ENCODE measurements around the gene AGBL1. TPM values are rescaled to one million over a fixed set of nuclear protein-coding genes. Genes with fewer than 3 reads are reported as not detected.
"Not testable (repeated sequence)": the region's sequence is repeated elsewhere in the genome, so short reads cannot be mapped to it uniquely, and the experiment has no call there.

The AGBL1 gene
- polyA plus RNA-seq, 4 donors = 0.06 to 0.13 (median 0.09) TPM

DNA sequence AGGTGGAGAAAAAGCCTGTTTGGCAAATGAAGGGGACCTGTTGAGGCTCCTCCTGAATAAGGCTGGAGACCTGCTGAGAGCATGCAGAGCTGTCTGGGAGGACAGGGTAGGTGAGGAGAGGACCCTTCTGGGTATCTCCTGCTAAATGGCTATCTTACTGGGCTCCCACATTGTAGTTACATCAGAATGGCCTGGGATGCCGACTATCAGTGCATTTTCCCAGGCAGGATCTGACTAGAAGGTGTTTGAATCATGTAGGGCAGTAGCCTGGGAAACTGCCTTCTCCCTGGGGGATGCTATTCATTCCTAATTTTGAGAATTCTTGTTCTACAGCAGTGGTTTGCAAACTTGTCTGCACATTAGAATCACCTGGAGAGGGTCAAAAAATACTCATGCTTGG, 631 bp downstream of the AGBL1 start:
- no peak for DNase-seq (ENCODE audit: low read depth in 4 of 4, low spot score in 2 of 4)

DNA sequence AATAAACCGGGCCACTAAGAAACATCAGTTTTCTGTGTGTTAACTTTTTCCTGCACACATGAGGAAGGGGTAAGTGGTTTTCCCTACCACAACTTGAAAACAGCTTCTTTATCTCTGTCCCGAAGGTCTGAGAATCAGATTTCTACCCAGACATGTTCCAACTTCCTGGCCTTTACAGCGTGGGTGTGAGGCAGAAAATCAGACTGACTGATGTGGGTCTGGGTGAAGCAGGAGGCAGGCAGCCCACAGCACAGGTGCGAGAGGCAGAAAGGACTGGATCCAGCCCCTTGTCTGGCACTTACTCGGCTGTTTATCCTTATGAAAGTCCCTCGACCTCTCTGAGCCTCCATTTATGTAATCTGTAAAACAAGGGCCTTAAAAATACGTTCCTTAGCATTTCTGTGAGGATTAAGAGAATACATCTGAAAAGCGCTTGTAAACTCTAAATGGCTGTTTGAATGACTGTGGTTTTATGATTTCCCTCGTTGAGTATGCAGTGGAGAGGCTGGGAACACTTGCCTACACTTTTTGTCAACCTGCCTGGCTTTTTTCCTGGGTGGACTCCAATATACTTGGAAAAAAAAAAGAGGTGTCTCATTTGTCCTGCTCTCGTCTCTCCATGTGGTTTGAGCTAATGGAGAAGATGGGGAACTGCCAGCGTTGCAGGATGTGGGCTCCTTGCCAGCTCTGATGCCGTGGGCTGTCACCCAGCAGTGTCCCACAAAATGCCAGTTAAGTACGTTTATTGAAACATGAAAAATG, 3.1 kb downstream of the AGBL1 start:
- DNase-seq (ENCODE audit: low read depth in 4 of 4, low spot score in 2 of 4) = no peak

DNA sequence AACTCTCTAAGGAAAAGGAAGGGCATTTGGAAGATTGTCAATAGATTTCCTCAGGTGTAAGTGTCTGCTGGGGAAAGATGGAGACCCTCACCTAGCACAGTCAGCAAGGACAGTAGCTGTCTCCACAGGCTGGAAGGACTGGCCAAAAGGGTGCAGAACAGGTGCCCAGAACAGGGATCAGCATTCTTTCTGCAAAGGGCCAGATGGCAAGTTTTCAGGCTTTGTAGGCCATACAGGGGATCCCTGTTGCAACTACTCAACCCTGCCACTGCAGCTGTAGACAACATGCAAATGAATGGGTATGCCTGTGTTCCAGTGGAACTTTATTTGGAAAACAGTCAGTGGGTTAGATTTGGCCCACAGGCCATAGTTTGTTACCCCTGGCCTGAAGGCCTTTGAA, 8.1 kb downstream of the AGBL1 start:
- DNase-seq (ENCODE audit: low read depth in 4 of 4, low spot score in 2 of 4) = no peak

DNA sequence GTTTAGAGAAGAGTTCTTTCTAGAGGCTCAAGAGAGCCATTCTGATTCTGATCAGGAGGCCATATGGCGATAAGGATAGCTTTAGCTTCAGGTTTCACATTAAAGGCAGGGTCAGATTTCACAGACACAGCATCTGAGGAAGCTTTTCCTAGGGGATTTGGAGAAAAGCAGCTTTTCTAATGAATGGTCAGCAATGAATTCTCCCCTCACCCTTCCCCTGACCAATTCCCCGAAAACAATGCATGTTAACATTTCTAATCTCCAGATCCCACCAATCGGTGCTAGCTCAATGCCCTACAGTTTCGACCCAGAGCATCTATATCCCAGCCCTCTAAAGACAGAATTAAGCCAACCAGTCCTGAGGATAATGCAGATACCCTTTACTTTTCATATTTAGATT, 9.8 kb downstream of the AGBL1 start:
- no peak for DNase-seq (ENCODE audit: low read depth in 4 of 4, low spot score in 2 of 4)

DNA sequence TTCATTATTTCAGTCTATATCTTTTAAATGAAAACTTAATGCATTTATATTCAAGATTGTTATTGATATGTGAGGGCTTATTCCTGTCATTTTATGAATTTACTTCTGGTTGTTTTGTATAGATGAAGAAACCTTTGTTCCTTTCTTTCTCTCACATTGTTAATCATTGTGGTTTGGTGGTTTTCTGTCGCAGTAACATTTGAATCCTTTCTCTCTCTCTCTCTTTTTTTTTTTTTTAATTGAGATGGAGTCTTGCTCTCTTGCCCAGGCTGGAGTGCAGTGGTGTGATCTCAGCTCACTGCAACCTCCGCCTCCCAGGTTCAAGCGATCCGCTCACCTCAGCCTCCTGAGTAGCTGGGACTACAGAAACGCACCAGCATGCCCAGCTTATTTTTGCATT, 22.1 kb downstream of the AGBL1 start:
- no peak for DNase-seq (ENCODE audit: low read depth in 4 of 4, low spot score in 2 of 4)

DNA sequence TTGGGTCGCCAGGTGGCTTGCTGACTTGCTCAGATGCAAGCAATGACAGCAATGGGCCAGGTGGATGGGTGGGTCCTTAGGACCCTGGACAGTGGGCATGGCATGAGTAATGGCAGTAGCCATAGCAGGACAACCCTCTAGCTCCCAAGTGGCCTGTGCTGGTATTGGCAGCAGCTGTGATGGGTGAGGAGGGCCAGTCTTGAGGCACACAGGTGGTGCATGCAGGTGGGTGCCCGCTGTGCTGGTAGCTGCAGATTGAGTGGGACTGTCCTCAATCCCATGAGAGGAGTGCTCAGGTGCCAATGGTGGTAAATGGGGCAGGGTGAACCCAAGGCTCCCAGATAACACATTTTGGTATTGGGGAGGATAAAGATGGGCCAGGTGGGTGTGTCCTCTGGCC, 24.2 kb downstream of the AGBL1 start:
- DNase-seq (ENCODE audit: low read depth in 4 of 4, low spot score in 2 of 4) = no peak

DNA sequence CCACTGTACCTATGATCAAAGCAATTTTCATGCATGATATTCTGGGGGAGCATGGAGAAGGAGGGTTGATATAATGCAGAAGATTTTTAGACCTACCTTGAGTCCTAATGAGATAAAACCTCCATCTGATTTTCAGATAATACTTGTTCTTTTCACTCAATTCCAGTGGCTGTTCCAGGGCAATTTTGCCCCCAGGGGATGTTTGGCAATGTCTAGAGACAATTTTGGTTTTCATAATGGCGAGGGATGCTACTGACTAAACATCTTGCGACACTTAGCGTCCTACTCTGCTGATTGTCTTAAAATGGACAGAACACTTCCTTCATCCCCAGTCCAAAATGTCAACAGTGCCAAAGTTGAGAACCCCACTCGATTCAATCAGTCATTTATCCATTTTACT, 26.6 kb downstream of the AGBL1 start:
- DNase-seq (ENCODE audit: low read depth in 4 of 4, low spot score in 2 of 4) = no peak

DNA sequence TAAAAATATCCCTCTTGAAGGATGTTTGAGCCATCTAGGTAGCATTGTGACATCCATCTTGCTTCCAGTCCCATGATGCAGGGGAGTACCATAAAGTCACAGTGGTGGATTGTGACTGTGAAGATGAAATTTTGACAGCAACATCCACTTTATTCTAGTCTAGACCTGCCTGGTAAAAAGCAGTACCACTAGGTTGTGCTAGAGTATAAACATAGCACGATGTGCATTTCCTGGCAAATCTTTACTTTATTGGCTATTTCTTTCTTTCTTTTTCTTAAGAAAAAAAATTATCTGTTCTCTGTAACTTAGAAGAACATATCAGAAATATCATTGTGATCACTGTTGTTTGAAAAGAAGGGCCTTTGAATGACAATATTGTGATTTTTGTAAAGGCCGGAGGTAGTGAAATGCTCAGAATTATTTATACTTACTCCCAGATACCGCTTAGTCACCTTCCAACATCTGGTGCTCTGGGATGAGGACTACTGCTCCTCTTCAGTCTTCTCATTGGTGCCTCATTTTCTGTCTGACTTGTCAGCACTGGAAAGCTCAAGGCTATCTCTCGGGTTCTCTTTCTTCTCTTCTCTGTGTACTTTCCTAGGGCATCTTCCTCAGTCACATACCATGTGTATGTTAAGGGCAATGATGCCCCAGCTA, 35.6 kb downstream of the AGBL1 start:
- no peak for DNase-seq (ENCODE audit: low read depth in 4 of 4, low spot score in 2 of 4)

DNA sequence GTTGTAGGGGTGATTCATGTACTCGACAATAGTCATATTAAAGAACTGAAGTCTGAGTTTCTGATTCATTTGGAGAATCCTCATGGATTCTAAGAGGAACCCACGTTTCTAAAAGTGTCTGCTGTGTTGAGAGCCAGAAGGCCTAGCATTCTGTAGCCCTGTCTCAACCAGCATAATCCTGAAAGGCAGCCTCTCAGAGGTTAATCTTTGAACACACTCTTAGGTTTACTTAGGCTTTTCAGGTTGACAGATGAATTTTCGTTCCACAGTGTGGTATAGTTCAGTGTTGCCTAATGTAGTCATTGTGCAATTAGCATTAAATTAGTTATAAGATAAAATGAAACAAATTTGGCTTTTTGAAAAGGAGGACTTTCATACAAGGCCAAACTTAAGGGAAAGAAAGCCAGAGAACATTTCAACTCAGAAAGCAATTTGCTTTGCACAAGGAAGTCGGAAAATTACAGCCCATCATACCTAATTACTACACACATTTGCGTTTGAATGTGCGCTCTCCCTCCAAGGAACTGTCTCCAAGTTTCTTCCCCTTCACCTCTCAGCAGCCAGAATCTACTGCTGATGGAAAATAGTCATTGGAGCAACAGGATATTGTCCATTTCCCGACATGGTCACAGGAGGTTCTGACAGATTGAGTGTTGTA, 42.0 kb downstream of the AGBL1 start:
- DNase-seq (ENCODE audit: low read depth in 4 of 4, low spot score in 2 of 4) = no peak

DNA sequence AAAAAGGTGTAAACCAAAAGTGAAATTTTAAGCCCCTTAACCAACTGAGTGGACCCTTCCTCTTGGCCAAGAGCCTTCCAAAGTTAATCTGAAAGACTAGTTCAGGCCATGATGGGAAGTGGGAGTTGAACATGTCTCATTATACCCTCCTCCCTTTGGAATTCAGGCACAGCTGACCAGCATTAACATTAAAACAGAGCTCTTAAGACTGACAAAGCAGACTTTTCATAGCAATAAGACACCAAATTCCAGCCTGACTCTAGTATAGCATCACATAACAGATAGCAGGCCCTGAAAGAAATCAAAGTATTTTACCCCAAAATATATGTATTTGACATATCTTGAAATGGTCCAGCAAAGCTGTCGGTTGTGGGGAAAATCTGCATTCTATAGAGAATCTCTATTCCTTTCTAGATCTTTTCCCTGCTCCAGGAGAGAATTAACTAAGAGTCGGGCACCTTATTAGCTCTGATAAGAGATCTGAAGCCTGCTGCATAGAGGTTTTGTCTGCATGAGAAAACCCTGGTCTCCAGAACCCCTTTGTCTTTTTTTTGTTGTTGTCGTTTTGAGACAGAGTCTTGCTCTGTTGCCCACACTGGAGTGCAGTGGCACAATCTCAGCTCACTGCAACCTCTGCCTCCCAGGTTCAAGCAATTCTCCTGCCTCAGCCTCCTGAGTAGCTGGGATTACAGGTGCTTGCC, 43.2 kb downstream of the AGBL1 start:
- DNase-seq (ENCODE audit: low read depth in 4 of 4, low spot score in 2 of 4) = not testable (repeated sequence)

DNA sequence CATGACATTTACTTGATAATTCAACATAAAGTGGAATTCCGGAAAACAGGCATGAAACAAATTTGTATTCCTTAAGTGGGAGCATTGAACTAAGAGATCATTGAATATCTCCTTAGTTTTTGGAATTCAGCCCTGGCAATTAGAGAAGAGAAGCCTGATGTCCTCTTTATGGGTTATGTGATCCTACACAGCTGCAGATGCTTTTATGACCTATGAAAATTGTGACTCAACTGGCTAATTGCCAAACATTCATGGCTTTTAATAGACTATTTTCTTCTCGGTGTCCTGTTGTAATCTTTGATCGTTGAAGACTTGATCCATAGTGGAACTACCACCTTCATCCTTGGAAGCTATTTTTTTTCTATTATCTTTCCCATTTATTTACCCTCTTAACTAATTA, 46.1 kb downstream of the AGBL1 start:
- no peak for DNase-seq (ENCODE audit: low read depth in 4 of 4, low spot score in 2 of 4)

DNA sequence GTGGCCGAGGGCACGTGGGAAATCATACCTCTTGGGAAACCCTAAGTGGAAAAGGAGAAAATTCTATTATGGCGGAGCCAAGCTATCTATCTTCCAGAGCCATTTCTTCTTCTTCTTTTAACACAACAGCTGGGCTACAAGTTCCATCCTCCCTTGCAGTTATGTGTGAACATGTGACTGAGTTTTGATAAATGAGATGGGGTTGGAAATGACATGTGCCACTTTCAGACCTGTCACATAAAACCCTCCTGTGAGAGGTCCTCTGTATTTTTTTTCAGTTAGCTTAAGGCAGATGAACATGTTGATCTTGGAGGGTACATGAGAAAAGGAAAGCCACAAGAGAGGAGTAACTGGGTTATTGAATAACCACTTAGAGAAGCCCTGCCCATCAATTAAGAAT, 47.9 kb downstream of the AGBL1 start:
- DNase-seq (ENCODE audit: low read depth in 4 of 4, low spot score in 2 of 4) = no peak

DNA sequence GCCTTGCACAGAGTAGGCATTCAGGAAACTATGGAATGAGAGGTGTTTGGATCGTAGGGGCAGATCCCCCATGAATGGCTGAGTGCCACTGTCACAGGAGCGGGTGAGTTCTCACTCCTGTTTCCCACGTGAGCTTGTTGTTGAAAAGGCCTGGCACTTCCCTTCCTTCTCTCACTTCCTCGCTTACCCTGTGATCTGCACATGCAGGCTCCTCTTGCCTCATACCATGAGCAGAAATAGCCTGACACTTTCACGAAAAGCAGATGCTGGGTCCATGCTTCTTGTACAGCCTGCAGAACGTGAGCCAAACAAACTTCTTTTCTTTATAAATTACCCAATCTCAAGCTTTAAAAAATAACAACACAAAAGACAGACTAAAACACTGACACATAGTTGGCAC, 55.4 kb downstream of the AGBL1 start:
- no peak for DNase-seq (ENCODE audit: low read depth in 4 of 4, low spot score in 2 of 4)

DNA sequence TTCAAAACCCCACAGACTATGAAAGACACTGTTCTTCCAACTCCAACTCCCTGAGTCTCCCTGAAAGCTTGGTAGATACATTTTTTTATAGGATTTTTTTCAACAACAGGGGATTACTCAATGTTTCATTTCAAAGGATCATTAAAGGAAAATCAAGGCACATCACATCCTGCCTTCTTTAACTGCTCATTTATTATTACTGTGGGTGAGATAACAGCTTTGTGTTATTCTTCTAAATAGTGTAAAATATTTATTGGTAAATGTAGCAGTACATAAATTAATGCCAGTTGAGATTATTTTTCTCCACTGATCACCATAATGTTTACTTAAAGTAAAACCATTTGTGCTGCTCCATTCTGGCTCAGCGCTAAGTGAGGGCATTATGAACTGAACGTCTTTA, 57.2 kb downstream of the AGBL1 start:
- no peak for DNase-seq (ENCODE audit: low read depth in 4 of 4, low spot score in 2 of 4)

DNA sequence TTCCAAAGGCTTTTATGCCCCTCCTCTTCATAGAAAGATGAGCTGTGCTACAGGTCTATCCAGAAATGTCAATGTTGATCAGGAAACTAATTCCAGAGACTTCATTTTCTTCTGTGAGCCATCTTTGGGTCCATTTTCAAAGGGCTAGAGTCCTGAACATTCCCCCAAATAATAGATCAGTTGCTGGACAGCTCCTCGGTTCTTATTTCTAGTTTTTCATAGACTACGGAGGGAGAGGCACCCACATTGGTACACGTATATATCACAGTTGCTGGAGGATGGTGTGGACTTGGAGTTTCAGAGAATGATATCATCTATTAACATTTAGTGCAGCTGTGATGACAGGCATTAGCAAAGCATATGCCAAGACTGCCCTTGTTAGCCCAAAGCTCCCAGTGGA, 59.1 kb downstream of the AGBL1 start:
- DNase-seq (ENCODE audit: low read depth in 4 of 4, low spot score in 2 of 4) = no peak

DNA sequence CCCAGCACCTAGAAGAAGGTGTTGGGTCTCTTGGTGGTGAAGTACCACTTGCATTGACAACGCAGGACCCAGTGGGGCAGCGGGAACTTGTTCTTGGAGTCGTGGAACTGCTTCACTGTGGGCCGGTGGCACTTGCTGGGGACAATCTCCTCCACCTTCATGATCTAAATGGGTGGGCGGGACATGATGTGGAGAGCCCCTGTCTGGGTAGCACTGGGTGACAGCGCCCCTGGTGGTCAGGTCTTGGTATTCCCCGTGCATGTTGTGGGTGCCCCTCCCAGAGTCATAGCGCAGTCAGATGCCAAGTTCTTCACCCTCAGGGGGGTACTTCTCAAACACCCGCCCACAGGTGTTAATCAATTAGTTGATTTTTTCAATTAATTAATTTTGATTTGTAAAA, 60.2 kb downstream of the AGBL1 start:
- no peak for DNase-seq (ENCODE audit: low read depth in 4 of 4, low spot score in 2 of 4)

DNA sequence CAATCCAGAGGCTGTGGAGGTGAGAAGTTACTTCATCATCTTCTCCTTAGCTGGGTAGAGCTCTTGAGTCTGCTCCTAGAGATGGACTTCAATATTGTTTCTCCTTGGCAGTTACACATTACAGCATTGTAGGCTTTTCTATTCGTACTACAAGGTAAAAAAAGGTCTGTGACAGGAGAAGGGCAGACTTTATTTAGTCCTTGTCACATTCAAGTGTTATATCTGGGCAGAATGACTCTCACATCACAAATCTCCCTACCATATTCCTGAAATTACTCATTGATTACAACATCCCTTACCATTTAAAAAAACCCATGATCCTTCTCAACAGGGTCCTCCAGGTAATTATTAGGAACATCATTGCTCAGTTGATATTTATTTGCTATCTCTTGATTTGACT, 75.0 kb downstream of the AGBL1 start:
- DNase-seq (ENCODE audit: low read depth in 4 of 4, low spot score in 2 of 4) = no peak

DNA sequence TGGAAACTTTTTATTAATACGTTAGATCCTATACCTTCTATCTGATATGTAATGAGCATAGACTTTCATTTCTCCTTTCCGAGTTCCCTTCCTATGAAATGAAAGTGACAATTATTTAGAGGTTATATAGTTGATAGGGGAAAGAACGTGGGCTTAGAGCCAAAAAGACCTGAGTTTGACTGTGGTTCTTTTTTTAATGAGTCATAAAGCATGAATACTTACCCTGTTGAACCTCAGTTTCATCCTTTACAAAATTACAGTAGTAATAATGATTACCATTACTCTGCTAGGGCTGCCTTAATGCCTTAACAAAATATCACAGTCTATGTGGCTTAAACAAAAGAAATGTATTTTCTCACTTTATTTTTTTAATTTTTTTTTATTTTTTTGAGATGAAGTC, 75.9 kb downstream of the AGBL1 start:
- DNase-seq (ENCODE audit: low read depth in 4 of 4, low spot score in 2 of 4) = no peak

DNA sequence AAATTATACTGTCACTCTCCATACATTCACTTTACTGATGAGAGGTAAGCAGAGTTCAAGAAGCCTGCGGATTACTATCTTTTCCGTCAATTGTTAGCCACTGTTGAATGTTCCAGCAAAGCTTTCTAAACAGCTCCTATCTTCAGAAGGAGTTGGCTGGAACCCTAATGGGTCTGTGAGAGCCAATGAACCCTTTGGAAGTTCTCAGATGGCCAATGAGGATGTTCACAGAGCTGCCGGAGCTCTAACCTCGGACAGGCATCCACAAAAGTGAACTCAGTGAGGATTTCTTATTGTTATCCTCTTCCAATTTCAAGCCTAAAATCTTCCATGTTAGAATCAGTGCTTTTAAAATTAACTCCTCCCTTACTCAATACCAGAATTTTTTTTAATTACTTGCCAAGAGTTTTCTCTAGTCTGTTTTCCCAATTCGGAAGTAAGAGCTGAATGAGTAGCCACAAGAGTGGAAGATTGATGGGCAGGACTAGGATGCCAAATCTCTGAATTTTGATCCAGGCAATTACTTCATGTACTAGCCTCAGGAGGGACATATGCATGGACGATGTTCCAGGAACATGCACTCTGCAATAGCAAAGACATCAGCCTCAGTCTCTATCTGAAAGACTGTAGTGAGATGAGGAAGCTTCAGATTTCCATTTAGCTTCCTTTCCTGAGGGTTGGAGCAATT, 78.1 kb downstream of the AGBL1 start:
- DNase-seq (ENCODE audit: low read depth in 4 of 4, low spot score in 2 of 4) = no peak

DNA sequence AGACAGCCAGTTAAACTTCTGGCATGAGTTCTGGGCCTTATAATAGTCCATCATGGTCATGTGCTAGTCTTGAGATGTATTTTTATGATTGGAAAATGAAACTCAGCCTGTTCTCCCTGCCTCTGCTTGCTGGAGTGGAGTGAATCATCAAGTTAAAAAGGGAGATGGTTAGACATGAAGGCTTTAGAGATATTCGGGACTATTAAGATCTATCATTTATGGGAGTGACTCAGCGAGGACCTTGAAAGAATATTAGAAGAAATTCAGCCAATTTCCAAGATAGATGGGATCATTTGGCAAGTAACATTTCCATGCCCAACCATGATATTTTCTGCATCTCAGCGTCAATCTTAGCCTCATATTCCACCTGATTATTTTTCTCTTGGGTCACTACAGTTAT, 79.8 kb downstream of the AGBL1 start:
- no peak for DNase-seq (ENCODE audit: low read depth in 4 of 4, low spot score in 2 of 4)

DNA sequence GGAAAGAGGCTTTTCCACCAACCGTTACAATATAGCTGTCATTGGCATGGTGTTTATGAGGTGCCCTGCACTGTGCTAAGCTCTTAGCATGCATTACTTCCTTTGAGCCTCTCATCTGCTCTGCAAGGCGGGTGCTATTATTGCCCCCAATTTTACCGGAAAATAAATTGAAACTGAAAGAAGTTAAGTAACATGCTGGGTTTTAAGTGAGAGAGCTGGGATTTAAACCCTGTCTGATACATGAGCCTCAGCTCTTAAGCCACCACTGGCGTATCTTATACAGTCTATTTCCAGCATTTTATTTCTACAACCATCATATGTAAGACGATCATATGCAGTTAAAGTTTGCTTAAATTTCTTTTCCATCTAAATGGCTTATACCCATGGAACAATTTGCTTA, 81.6 kb downstream of the AGBL1 start:
- no peak for DNase-seq (ENCODE audit: low read depth in 4 of 4, low spot score in 2 of 4)

Measured in left renal cortex interstitium (tissue), 4 donors.